Esophagus muscularis mucosa (tissue), 4 donors: ENCODE results near the gene NEMP2.

Experiments used
- EP300 ChIP-seq: sonication (generic); formaldehyde crosslinking; IDR thresholded peaks from one replicate; pipeline ENCODE4 v1.6.1; 2017; ENCODE audit warnings: antibody characterized with exemption
- POLR2A ChIP-seq: fragments of 450-650 bp; IDR thresholded peaks from one replicate; pipeline ENCODE4 v1.6.1; 2017; ENCODE audit warnings: antibody characterized with exemption, moderate library complexity, mild to moderate bottlenecking, low read depth
- POLR2AphosphoS5 ChIP-seq, 2 donors: sonication (generic); formaldehyde crosslinking; IDR thresholded peaks; one replicate each; pipeline ENCODE4 v1.6.1; 2017; ENCODE audit warnings: antibody characterized with exemption in 2 of 2
- TF ChIP-seq, protein P1 (sequence below), 3 experiments: fragments of 200-600 bp in 2 of 3; fragments of 450-650 bp in 1 of 3; sonication (generic) in 2 of 3; IDR thresholded peaks; one replicate each; pipeline ENCODE4 v1.5.1; 2017 to 2019; ENCODE audit warnings: antibody characterized with exemption in 3 of 3, mild to moderate bottlenecking in 2 of 3, moderate library complexity in 1 of 3

- TF ChIP-seq, protein P1, sequence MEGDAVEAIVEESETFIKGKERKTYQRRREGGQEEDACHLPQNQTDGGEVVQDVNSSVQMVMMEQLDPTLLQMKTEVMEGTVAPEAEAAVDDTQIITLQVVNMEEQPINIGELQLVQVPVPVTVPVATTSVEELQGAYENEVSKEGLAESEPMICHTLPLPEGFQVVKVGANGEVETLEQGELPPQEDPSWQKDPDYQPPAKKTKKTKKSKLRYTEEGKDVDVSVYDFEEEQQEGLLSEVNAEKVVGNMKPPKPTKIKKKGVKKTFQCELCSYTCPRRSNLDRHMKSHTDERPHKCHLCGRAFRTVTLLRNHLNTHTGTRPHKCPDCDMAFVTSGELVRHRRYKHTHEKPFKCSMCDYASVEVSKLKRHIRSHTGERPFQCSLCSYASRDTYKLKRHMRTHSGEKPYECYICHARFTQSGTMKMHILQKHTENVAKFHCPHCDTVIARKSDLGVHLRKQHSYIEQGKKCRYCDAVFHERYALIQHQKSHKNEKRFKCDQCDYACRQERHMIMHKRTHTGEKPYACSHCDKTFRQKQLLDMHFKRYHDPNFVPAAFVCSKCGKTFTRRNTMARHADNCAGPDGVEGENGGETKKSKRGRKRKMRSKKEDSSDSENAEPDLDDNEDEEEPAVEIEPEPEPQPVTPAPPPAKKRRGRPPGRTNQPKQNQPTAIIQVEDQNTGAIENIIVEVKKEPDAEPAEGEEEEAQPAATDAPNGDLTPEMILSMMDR (IDR thresholded peaks at IDR 0.05) = no peak
- no peak for TF ChIP-seq POLR2A
- no peak for TF ChIP-seq EP300
- TF ChIP-seq POLR2AphosphoS5 (IDR thresholded peaks at IDR 0.05) = no peak
Measured at GRCh38 chr2:190578158-190579057, 43.9 kb upstream of the NEMP2 start.
